ENCODE results near the gene DEDD. TPM values are rescaled to one million over a fixed set of nuclear protein-coding genes. Genes with fewer than 3 reads are reported as not detected.
A peak's percentile ranks its signal among the peaks of the same experiment; 100 is the strongest.

The DEDD gene
- total RNA-seq, 1 experiment from 2014 or later, result 44.7 TPM

DNA sequence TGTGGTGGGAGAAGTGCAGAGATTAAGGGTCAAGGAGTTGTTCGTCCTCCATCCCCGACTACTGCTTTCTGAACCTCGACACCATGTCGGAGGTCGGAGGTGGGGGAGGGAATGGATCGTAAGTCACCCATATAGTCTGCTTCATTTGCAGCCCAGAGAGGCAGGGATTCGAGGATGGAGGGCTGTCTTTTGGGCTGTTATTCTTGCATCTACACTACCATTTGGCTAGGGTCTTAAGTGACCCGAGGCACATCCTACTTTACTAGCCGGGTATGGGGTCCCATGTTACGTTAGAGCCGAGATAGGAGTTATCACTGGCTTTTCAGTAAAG is 27.4 kb upstream of the DEDD start:
- Histone ChIP-seq H2AK5ac (ENCODE audit: insufficient read length, low read length) (no peak overlapping the region), H2BK15ac (ENCODE audit: low read depth, low read length) (no peak overlapping the region), H3K4me2 (ENCODE audit: insufficient read depth, insufficient read length, low read length) (peak overlapping the region; percentile 94), H3K9ac (ENCODE audit: extremely low read depth, insufficient read length, low read length) (peak overlapping the region; percentile 77), H3K27ac (ENCODE audit: insufficient read length, low read depth, low read length) (no peak overlapping the region), H3K23ac (ENCODE audit: insufficient read length, low read depth, low read length) (no peak overlapping the region), H2BK5ac (ENCODE audit: insufficient read length, low read length) (no peak overlapping the region), H3K79me1 (ENCODE audit: insufficient read depth, low read depth, low read length, poor library complexity, severe bottlenecking) (no peaks in the 10 kb centered on the region), H3K56ac (ENCODE audit: insufficient read length, low read depth, low read length) (no peak overlapping the region), H3K79me2 (ENCODE audit: insufficient read depth, low read length) (no peaks in the 10 kb centered on the region), H2BK12ac (ENCODE audit: insufficient read length, low read depth, low read length) (no peak overlapping the region), H3K4me1 (ENCODE audit: insufficient read depth, low read length) (no peaks in the 10 kb centered on the region), H4K8ac (replicated peaks; ENCODE audit: insufficient read length, low read depth, low read length) (no peak overlapping the region), H3K4ac (ENCODE audit: low read depth, low read length) (no peak overlapping the region; the same call in 1 of the 2 replicates), H3K14ac (ENCODE audit: insufficient read depth, low read length) (peak overlapping the region; percentile 85; the same call in 1 of the 2 replicates), H2AFZ (ENCODE audit: low read length) (peak overlapping the region; percentile 53), H2BK120ac (ENCODE audit: low read depth, low read length, poor library complexity, severe bottlenecking) (no peak overlapping the region), H2BK20ac (ENCODE audit: low read depth, low read length, poor library complexity, severe bottlenecking) (no peak overlapping the region), H3K18ac (ENCODE audit: insufficient read length, low read depth, low read length) (peak overlapping the region; percentile 92), H4K20me1 (ENCODE audit: control insufficient read depth, insufficient read depth, insufficient read length) (no peaks in the 10 kb centered on the region), H3K9me3 (ENCODE audit: control insufficient read depth, low read depth, low read length) (no peaks in the 10 kb centered on the region), H3K27me3 (ENCODE audit: insufficient read depth, low read length) (no peaks in the 10 kb centered on the region), H3T11ph (ENCODE audit: low read length) (no peak overlapping the region), H4K5ac (ENCODE audit: insufficient read length, low read depth, low read length) (peak overlapping the region; percentile 12), H3K23me2 (ENCODE audit: insufficient read length, low read depth, low read length, poor library complexity, severe bottlenecking) (peaks cover 5% of the 10 kb centered on the region), H4K91ac (ENCODE audit: insufficient read length, low read depth, low read length) (no peak overlapping the region)
- H3K4me1 Mint-ChIP-seq, result peaks cover 22 to 23% of the 10 kb centered on the region in 2 experiments
- no CpG with 5 or more reads among the region's 11 CpGs for WGBS (ENCODE audit: extremely low coverage, insufficient read length, low lambda C conversion rate)
- TF ChIP-seq, protein P1, sequence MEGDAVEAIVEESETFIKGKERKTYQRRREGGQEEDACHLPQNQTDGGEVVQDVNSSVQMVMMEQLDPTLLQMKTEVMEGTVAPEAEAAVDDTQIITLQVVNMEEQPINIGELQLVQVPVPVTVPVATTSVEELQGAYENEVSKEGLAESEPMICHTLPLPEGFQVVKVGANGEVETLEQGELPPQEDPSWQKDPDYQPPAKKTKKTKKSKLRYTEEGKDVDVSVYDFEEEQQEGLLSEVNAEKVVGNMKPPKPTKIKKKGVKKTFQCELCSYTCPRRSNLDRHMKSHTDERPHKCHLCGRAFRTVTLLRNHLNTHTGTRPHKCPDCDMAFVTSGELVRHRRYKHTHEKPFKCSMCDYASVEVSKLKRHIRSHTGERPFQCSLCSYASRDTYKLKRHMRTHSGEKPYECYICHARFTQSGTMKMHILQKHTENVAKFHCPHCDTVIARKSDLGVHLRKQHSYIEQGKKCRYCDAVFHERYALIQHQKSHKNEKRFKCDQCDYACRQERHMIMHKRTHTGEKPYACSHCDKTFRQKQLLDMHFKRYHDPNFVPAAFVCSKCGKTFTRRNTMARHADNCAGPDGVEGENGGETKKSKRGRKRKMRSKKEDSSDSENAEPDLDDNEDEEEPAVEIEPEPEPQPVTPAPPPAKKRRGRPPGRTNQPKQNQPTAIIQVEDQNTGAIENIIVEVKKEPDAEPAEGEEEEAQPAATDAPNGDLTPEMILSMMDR (conservative IDR thresholded peaks at IDR 0.05), result no peak
- H3K9me3 Mint-ChIP-seq, result no peaks in the 10 kb centered on the region
- peak overlapping the region; percentile 81 to 89 for H3K4me3 Mint-ChIP-seq
- H3K27ac Mint-ChIP-seq, result peak overlapping the region; percentile 58 to 96 (median 95); a peak in 5 of 7 replicates
- DNase-seq, result no peak
- H3K36me3 Mint-ChIP-seq (ENCODE audit: insufficient read depth in 1 of 3, low read depth in 3 of 3), result peaks cover 29 to 63% (median 56%) of the 10 kb centered on the region in 3 experiments
- no peaks in the 10 kb centered on the region; the same call in 1 of the 2 replicates for H3K27me3 Mint-ChIP-seq (ENCODE audit: low read depth)
